Erythroblast (primary cell): Measurements from ENCODE around the gene GLI1.

Experiments used
- GATA1 ChIP-seq: IDR thresholded peaks from 2 replicates; pipeline ENCODE4 v1.6.1; 2011; ENCODE audit warnings: low read depth, mild to moderate bottlenecking, control low read depth, low read length, moderate library complexity
- POLR2A ChIP-seq: IDR thresholded peaks from 2 replicates; pipeline ENCODE4 v1.6.1; 2011; ENCODE audit warnings: mild to moderate bottlenecking, low read length

GRCh38 chr12:57444744-57445143 lies 14.8 kb upstream of the GLI1 start:
- TF ChIP-seq POLR2A (no peak), GATA1 (no peak)
